Inflammatory macrophage (primary cell): ENCODE measurements around the gene JAK3.

Experiments
- DNase-seq, 2 donors: peaks; one replicate each; pipeline ENCODE4 v3.0.0-alpha.2; 2020 to 2022

The JAK3 gene

GRCh38 chr19:17840019-17840418 lies 7.8 kb downstream of the JAK3 start:
- DNase-seq, result no peak

DNA sequence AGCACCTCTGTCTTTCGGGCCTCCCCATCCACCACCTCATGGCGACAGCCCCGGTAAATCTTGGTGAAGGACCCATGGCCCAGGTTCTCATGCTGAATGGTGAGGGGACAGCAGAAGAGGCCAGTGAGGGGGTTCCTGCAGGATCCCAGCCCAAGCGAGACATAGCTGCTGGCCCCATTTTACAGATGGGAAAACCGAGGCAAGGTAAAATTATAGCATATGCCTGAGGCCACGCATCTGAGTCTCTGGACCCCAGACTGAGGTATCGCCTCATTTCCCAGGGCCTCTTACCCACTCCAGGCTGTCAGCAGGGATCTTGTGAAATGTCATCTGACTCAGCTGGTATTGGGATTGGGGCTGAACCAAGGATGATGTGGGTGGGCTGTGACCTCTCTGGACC lies 9.8 kb downstream of the JAK3 start:
- DNase-seq, result peak in 1 of 2 donors; percentile 24

DNA sequence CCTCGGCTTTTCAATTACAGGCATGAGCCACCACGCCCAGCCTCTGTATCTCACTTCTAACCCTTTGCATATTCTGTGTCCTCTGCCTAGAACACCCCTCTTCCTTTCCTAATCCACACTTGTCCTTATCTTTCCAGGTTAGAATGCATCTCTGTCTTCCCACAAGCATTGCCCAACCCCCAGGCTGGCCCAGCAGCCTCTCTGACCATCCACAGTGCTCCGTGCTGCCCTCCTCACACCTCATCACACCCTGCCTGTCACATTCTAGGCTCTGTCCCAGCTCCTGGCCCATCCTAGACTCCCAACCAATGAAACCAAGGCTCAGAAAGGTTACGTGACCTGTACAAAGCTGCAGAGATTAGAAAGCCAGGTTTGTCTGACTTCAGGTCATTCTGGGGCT lies 11.3 kb downstream of the JAK3 start:
- no peak for DNase-seq

GRCh38 chr19:17835182-17836006 lies 12.4 kb downstream of the JAK3 start:
- no peak for DNase-seq

- DNase-seq, result no peak
Observed at GRCh38 chr19:17834350-17835181, 13.2 kb downstream of the JAK3 start.

GRCh38 chr19:17832443-17833208 lies 15.2 kb downstream of the JAK3 start:
- DNase-seq, result no peak

DNA sequence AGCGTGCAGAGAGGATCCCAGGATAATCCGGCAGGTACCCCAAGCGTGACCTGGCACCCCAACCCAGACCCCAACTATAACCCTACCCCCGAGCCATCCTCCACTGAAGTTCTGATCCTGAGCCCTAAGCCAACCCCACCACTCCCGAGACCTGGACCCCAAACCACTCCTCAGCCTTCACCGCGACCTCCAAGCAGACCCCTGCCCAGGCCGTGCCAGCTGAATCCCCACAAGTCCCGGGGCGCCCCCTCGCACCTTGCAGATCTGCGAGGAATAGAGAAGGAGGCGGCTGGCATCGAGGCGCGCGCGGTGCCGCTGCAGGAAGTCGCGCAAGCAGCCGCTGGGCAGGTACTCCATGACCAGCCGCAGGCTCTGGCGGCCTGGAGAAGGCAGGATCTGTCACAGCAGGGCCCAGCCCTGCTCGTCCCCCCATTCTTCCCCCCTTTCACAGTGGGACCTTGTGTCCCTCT lies 16.3 kb downstream of the JAK3 start:
- no peak for DNase-seq

DNA sequence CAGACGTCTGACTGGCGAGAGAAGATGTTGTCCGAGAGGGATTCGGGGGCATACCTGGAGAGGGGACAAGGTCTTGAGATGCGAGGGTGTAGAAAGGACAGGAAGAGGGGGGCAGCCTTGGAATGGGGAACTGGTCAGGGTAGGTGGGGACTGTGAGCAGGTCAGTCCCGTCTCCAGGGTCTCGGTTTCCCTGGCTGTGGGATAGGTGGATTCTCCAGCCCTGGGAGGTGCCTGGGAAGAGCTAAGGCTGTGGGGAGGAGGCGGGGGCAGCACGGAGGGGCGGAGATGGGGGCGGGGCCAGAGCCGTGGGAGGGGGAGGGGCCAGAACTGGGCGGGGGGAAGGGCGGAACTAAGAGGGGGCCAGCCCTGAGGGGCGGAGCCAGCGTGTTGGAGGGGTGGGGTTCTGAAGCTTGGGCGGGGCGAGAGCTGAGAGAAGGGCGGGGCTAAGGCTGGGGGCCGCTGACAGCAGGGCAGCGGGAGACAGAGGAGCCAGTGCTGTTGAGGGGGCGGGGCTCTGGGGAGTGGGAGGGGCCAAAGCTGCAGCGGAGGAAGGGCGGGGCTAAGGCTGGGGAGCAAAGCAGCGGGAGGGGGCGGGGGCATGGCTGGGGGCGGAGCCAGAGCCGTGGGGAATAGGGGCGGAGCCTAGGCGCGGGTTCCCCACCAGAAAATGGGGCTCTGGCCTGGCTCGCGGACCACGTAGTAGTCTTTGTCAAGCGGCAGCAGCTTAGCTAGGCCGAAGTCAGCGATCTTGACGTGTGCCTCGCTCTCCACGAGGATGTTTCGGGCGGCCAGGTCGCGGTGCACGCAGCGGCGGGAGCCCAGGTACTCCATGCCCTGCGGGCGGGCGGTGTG lies 17.0 kb downstream of the JAK3 start:
- no peak for DNase-seq

GRCh38 chr19:17829855-17830566 lies 17.8 kb downstream of the JAK3 start:
- no peak for DNase-seq

- DNase-seq, result no peak
Observed at GRCh38 chr19:17826508-17827056, 21.2 kb downstream of the JAK3 start.

DNA sequence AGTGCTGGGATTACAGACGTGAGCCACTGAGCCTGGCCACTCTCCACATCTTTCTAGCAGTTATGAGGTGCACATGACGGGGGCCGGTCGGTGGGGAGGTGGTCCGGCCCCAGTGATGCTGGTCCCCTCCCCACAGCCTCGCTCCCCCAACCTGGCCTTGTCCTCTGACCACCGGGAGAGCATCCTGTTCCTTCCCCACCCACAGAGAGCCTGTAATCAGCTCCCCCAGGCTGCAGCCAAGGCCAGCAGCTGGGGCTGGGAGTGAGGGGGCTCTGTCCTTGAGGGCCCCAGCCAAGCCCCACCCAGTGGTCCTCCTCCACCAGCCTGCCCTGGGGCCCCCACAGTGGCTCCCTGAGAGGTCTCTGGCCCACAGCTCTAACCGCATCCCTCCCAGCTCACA lies 23.4 kb downstream of the JAK3 start:
- no peak for DNase-seq

GRCh38 chr19:17821190-17821589 lies 26.6 kb downstream of the JAK3 start, which contains the start of gene INSL3:
INSL3 (minus strand) TSS chr19:17821519; CDS start chr19:17821506, 13 bp downstream.
- no peak for DNase-seq

DNA sequence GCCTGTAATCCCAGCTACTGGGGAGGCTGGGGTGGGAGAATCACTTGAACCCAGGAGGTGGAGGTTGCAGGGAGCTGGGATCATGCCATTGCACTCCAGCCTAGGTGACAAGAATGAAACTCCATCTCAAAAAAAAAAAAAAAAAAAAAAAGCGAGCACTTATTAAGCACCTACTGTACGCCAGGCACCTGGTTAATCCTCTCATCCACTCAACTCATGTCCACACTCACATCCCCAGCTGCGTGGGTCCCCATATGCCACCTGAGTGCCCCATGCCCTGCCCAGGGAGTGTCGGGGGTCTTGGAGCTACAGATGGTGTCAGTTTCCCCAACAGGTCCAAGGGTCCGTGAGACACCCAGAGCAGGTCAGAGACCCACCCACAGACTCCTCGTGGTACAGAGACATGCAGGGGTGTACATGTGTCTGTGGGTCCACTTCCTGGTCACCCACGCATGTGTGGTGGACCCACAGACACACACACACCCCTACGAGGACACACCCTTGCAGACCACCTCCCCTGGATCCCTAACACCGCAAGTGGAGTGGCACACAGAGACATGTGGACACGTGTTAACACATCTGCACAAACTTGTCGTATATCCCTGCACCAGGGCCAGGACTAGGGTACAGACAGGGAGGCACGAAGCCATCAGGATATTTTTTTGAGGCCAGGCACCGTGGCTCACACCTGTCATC lies 30.0 kb downstream of the JAK3 start:
- DNase-seq, result no peak

- no peak for DNase-seq
Observed at GRCh38 chr19:17812099-17812498, 35.7 kb downstream of the JAK3 start.

DNA sequence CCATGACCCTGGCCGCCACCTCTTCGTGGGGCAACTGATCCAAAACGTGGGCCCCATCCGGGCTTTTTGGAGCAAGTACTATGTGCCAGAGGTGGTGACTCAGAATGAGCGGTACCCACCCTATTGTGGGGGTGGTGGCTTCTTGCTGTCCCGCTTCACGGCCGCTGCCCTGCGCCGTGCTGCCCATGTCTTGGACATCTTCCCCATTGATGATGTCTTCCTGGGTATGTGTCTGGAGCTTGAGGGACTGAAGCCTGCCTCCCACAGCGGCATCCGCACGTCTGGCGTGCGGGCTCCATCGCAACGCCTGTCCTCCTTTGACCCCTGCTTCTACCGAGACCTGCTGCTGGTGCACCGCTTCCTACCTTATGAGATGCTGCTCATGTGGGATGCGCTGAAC lies 36.1 kb downstream of the JAK3 start:
- no peak for DNase-seq

DNA sequence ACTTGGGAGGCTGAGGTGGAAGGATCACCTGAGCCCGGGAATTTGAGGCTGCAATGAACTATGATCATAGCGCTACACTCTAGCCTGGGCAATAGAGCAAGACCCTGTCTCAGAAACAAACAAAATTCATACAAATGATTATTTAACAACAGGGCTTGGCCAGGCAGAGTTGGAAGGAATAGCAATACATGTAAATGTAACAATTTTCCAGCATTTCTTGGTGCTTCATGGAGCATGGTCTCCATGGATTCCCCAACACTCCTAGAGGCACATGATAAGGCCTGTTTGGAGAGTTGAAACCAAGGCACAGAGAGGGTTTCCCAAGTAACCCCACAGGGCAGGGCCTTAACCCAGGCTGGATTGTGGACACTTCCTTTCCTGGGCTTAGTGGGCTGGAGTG lies 36.7 kb downstream of the JAK3 start:
- no peak for DNase-seq

DNA sequence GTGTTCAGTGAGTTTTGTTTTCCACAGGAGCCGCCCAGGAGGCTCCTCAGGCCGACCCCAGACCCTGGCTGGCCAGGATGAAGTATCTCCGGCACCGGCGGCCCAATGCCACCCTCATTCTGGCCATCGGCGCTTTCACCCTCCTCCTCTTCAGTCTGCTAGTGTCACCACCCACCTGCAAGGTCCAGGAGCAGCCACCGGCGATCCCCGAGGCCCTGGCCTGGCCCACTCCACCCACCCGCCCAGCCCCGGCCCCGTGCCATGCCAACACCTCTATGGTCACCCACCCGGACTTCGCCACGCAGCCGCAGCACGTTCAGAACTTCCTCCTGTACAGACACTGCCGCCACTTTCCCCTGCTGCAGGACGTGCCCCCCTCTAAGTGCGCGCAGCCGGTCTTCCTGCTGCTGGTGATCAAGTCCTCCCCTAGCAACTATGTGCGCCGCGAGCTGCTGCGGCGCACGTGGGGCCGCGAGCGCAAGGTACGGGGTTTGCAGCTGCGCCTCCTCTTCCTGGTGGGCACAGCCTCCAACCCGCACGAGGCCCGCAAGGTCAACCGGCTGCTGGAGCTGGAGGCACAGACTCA lies 40.0 kb downstream of the JAK3 start:
- no peak for DNase-seq

DNA sequence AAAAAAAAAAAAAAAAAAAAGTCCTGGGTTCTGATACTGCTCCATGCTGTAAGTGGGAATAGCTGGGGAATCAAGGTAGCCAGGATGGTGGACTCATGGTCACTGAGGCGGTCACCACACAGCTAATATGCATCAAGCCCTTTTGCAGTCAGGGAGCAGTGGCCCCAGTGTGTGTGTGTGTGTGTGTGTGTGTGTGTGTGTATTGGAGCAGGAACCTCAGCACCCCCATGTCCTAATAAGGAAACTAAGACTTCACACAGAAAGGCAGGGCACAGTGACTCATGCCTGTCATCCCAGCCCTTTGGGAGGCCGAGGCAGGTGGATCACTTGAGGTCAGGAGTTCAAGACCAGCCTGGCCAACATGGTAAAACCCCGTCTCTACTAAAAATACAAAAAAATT lies 40.8 kb downstream of the JAK3 start:
- DNase-seq, result peak in 1 of 2 donors; percentile 17

DNA sequence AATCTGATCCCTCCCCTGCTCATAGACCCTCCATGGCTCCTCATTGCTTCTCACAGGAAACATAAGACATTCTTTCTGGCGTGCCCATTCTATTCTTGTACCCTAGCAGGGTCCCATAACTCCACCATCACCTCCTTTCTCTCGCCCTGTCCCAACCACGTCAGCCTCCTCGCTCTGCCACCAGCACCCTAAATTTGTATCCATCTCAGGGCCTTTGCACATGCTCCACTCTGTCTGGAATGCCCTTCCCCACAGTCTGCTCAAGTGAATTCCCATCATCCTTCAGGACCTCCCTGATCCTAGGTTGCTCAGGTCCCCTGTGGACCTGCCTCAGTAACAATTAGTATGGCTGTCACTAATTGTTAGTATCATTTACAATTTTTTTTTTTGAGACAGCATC lies 42.4 kb downstream of the JAK3 start:
- DNase-seq, result no peak
